ENCODE data around the gene SYTL4. TPM values are rescaled to one million over a fixed set of nuclear protein-coding genes. Genes with fewer than 3 reads are reported as not detected.

The SYTL4 gene
- total RNA-seq (2022; extraction: Qiagen RNA extraction) = 2.0 to 4.4 TPM (median 3.0 TPM) in 5 replicates

GRCh38 chrX:100731441-100732281 is at the start of gene SYTL4:
Gene SYTL4, minus strand, starts transcription at chrX:100732121. Its CDS starts 30,084 bp downstream, at chrX:100702037.

GRCh38 chrX:100643956-100644860 is 87.7 kb downstream of the SYTL4 start, which contains the start of gene SRPX2:
Gene SRPX2, plus strand, starts transcription at chrX:100644199. Its CDS starts 2,124 bp downstream, at chrX:100646323.

GRCh38 chrX:100636321-100636991 is 95.5 kb downstream of the SYTL4 start, which contains the start of gene TSPAN6:
Gene TSPAN6, minus strand, starts transcription at chrX:100636806. Its CDS starts 112 bp downstream, at chrX:100636694.

Other genes starting within 250 kb of the SYTL4 start
- gene TNMD, start 147.2 kb downstream of the SYTL4 start, total RNA-seq (2022; extraction: Qiagen RNA extraction) = not detected in 5 replicates
- 36.9 to 43.3 TPM (median 38.8 TPM) in 5 replicates for gene TSPAN6, start 95.3 kb downstream of the SYTL4 start, total RNA-seq (2022; extraction: Qiagen RNA extraction)
- gene SRPX2, start 87.9 kb downstream of the SYTL4 start, total RNA-seq (2022; extraction: Qiagen RNA extraction) = 2.1 to 3.4 TPM (median 2.7 TPM) in 5 replicates
- gene CSTF2, start 88.3 kb upstream of the SYTL4 start, total RNA-seq (2022; extraction: Qiagen RNA extraction) = 29.3 to 32.7 TPM (median 30.9 TPM) in 5 replicates
- gene NOX1, start 142.2 kb upstream of the SYTL4 start, total RNA-seq (2022; extraction: Qiagen RNA extraction) = 0.07 to 0.14 TPM (median 0.10 TPM) in 3 of 5 replicates, not detected in the others
- gene XKRX, start 196.8 kb upstream of the SYTL4 start, total RNA-seq (2022; extraction: Qiagen RNA extraction) = 0.59 to 0.95 TPM (median 0.65 TPM) in 5 replicates
- gene ARL13A, start 237.6 kb upstream of the SYTL4 start, total RNA-seq (2022; extraction: Qiagen RNA extraction) = 0.26 to 0.44 TPM (median 0.36 TPM) in 5 replicates